GM18951 (cell line): ENCODE results near the gene ASTN1.

Source experiments
- POLR2A ChIP-seq: IDR thresholded peaks from 4 replicates; pipeline ENCODE4 v1.6.1; 2011; ENCODE audit warnings: mild to moderate bottlenecking; ENCODE audit not compliant: insufficient read length, insufficient read depth; ENCODE audit errors: extremely low read depth
- in situ Hi-C: fragments of 300-500 bp; cut with MboI; formaldehyde crosslinking; loops from one replicate; pipeline ENCODE4 v1.12.0; 2022; ENCODE audit warnings: low sequenced_read_pairs, mixed read lengths, inconsistent platforms; ENCODE audit not compliant: unreplicated experiment

Gene ASTN1

DNA sequence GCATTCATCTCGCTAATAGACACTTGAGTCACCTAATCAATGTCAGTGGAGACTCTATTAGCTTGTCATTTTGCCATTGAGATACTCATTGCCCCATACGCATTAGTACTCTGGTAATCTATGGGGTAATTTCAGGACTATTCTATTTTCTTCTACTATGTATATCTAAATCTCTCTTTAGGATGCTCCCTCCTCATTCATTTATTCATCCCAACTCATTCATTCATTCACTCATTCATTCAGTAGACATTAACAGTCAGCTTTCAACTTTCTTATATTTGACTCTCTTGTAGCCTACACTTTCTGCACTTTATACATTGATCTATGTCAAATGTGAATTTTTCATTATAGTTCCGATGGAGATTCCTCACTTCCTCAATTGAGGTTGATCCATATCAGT, 170.9 kb downstream of the ASTN1 start:
- in situ Hi-C loops, result no loop called here

GRCh38 chr1:176989754-176990153, 174.8 kb downstream of the ASTN1 start:
- TF ChIP-seq POLR2A, result no peak
- in situ Hi-C loops, result no loop called here

More for the DNA sequence above, 170.9 kb downstream of the ASTN1 start:
- no peak for TF ChIP-seq POLR2A

DNA sequence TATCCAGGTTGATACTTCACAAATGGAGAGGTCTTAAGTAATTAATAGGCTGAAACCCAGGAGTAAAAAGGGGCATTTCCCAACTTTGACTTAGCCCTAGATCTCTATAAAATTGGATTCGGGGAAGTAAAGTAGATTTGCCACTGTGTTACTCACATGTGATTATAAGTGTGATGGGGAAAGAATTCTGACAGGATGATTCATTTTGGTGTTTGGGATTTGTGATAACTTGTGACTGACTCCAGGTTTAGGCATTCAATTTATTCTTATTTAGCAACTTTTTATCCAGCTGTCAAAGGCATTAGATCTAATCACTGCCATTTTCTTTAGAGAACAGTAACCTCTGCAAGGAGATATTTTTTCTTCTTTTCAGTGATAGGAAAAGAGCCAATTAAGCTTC, 175.5 kb downstream of the ASTN1 start:
- in situ Hi-C loops, result no loop called here
- TF ChIP-seq POLR2A, result no peak

GRCh38 chr1:176987016-176987415, 177.5 kb downstream of the ASTN1 start:
- in situ Hi-C loops, result no loop called here
- no peak for TF ChIP-seq POLR2A

GRCh38 chr1:176983731-176984130, 180.8 kb downstream of the ASTN1 start:
- in situ Hi-C loops, result no loop called here
- TF ChIP-seq POLR2A, result no peak

DNA sequence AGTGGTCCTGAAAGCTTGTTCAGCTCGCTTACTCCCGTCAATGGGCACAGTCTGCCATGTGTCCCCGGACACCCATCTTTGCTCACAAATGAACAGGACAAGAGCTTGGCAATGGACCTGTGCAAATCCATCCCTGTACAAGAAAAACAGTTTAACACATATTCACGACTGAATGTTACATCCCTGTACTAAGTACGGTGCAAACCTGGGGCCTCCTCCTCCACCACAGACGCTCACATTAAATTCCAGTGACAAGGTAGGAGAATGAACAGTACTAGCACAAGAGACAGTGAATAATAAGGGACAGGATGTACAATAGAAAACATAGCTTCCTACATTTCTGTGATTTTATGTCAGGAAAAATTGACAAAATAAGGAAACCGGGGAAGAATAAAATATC, 187.7 kb downstream of the ASTN1 start:
- TF ChIP-seq POLR2A, result no peak
- in situ Hi-C loops, result no loop called here

DNA sequence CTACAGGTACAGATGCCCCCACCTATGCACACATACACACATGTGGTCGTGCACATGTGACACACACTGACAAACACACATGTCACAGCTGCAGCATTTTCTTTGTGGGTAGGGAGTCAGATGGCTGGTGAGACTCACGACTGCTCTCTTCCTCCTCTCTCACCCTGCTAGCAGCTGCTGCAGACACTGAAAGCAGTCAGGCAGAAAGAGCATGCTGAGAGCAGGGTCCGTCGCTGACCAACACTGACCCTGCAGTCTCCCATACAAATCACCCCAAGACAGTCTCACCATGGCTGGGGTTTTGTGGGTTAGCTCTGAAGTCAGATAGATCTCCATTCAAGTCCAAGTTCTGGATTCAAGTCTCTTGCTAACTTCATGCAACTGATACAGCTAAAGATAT, 188.3 kb downstream of the ASTN1 start:
- in situ Hi-C loops, result no loop called here

DNA sequence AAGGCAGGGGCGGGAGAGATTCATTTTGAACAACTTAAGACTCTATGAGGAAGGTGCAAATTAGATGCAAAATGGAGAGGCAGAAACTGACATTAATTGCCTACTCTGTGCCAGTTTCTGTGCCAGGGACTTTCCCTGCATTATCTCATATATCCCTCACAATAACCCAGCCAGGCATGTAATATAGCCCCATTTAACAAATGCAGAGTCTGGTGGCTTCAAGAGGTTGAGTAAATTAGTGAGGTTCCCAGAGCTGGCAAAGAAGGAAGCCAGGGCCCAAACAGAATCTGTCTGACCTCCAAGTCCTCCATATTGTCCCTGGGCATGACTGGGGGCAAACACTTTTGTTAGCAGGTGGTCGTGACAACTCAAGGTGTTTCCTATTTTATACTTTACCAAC, 199.8 kb downstream of the ASTN1 start:
- in situ Hi-C loops, result no loop called here
- no peak for TF ChIP-seq POLR2A

More for the DNA sequence above, 188.3 kb downstream of the ASTN1 start:
- TF ChIP-seq POLR2A, result no peak

DNA sequence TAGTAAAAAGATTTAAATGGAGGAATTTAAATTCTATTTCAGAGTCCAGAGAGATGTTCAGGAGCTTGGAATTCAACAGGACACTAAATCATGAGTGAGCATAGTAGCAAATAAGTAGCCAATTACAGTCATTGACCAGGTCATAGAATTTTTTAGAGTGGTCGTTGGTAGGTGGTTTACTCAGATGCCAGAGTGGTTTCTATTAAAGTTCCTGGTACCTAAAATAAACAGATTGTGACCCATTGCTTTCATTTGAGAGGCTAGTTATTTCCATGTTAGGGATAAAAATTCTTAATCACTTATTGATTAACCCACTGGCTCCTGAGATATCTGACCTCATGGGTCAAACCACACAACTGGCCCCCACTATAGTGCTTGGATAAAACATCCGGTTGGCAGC, 201.3 kb downstream of the ASTN1 start:
- no peak for TF ChIP-seq POLR2A
- in situ Hi-C loops, result no loop called here

DNA sequence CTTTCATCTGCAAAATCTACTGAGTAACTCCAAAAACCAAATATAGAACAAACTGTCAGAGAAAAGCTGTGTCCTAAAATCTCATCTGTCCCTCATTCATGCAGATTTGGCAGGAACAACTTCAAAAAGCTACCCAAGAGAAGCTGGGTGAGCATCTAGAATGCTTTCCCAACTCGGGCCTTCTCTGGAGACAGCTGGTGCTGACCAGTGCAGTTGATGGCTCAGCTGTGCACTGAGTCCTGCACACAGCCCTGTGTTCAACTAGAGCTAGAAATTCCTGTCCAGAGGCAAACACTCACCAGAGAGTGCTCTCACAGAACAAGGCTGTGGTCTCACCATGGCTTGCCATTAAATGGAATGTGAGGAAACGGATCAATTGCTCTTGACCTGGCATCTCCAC, 202.8 kb downstream of the ASTN1 start:
- in situ Hi-C loops, result no loop called here
- no peak for TF ChIP-seq POLR2A

DNA sequence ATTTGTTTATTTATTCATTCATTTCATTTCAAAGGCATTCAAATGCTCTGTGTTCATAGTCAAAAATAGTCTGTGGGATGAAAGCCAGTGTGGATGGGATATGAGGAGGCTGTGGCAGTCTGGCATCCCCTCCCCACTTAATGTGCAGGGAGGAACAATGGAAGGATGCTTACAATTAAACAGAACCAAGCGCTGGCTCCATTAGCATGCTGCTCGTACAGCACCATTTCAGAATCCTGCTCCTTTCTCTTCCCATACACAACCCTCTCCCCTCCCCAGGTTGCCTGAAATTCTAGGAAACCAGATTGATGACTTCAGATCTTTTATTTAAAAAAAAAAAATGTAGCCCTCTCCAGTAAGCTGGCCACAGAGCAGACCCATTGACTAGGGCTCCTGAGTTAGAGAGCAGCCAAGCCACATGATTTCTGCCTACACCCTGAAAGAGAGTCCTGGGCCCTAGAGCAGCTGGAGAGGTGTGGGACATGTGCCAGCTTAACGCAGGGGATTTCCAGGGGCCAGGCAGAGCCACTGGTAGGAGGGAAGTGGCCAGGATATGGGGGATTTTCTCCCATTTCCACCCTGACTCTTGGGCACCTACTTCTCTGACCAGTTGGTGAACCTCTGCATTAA, 205.2 kb downstream of the ASTN1 start:
- no peak for TF ChIP-seq POLR2A
- in situ Hi-C loops, result no loop called here

DNA sequence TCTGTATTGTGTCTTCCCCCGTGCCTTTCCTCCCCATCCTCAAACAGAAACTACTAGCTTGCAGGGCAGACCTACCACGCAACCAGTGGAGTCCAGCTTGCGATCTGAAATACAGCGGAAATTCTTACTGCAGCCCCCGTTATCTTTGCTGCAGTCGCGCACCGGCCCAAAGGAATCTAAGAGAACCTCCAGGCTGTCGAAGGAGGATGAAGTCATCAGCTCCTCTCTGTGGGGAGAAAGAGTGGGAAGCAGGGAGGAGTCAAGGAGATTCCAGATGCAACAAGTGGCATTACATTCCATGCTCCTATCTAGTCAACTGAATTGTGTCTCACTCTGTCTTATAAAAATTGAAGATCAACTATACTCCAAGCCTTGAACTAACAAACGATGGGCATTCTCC, 206.9 kb downstream of the ASTN1 start:
- in situ Hi-C loops, result no loop called here
- no peak for TF ChIP-seq POLR2A

GRCh38 chr1:176954242-176954641, 210.3 kb downstream of the ASTN1 start:
- in situ Hi-C loops, result no loop called here
- TF ChIP-seq POLR2A, result no peak

DNA sequence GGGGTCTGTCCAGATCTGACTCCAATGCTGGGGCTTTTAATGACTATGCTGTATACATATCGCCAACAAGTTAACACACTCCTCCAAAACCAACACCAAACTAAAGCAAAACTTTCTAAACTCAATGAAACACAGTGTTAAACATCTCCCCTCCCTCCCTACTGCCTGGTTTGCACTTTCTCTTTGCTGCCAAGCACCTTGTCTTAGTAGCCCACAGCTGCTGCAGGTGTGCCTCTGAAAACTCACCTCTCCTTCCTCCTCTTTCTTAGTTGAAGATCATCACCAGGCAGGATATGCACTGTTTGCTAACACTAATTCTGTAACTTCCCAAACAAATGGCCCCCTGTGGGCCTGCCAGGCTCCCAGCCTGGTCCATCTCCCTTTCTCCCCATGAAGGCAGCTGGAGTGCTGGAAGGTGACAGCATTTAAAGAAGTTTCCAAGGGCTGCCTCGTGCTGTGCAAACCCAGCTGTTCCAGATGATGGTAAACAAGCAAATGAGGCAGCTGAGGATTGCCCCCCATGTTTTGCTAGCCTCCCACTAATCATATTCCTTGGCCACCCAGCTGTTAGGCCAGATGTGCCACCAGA, 213.7 kb downstream of the ASTN1 start:
- in situ Hi-C loops, result no loop called here
- TF ChIP-seq POLR2A, result no peak

- TF ChIP-seq POLR2A, result no peak
- in situ Hi-C loops, result no loop called here
Observed at GRCh38 chr1:176949033-176949662, 215.4 kb downstream of the ASTN1 start.

DNA sequence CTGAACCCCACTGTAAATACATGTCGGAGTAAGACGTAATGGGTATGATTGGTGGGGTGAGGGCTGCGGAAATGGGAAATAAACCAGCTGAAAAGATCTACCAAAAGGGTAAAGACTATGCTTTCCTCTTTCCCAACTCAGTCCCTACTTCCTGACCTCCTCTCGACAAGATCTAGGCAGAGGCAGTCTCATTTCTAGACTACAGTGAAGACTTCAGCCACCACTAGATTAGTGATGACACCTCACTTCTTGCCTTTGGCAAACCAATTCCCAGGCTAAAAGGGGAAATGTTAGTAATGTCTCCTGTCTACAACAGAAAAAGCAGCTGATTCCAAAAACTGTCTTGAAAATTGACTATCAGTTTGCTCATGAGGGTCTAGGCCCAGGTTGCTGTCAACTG, 219.9 kb downstream of the ASTN1 start:
- TF ChIP-seq POLR2A, result no peak
- in situ Hi-C loops, result no loop called here
